ENCODE measurements around the gene SGK1.
"Not testable (repeated sequence)": the region's sequence is repeated elsewhere in the genome, so short reads cannot be mapped to it uniquely, and the experiment has no call there.

The SGK1 gene

GRCh38 chr6:134257516-134257915, 60.4 kb downstream of the SGK1 start:
- Histone ChIP-seq H3K4me3 (IDR thresholded peaks at IDR 0.05; ENCODE audit: insufficient read depth, low read depth, low read length) (no peak overlapping the region), H3K4me2 (no peak overlapping the region), H2AFZ (ENCODE audit: low read depth) (no peak overlapping the region), H3K9ac (no peak overlapping the region), H3K79me2 (ENCODE audit: insufficient read depth, low read depth) (no peaks in the 10 kb centered on the region), H3K36me3 (ENCODE audit: insufficient read depth) (no peaks in the 10 kb centered on the region), H4K20me1 (ENCODE audit: insufficient read depth) (no peaks in the 10 kb centered on the region), H3K27me3 (ENCODE audit: insufficient read depth, low read depth) (no peaks in the 10 kb centered on the region), H3K4me1 (ENCODE audit: low read depth, poor library complexity, severe bottlenecking) (peaks cover 20% of the 10 kb centered on the region), H3K27ac (no peak overlapping the region)
- TF ChIP-seq, protein P1, sequence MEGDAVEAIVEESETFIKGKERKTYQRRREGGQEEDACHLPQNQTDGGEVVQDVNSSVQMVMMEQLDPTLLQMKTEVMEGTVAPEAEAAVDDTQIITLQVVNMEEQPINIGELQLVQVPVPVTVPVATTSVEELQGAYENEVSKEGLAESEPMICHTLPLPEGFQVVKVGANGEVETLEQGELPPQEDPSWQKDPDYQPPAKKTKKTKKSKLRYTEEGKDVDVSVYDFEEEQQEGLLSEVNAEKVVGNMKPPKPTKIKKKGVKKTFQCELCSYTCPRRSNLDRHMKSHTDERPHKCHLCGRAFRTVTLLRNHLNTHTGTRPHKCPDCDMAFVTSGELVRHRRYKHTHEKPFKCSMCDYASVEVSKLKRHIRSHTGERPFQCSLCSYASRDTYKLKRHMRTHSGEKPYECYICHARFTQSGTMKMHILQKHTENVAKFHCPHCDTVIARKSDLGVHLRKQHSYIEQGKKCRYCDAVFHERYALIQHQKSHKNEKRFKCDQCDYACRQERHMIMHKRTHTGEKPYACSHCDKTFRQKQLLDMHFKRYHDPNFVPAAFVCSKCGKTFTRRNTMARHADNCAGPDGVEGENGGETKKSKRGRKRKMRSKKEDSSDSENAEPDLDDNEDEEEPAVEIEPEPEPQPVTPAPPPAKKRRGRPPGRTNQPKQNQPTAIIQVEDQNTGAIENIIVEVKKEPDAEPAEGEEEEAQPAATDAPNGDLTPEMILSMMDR (conservative IDR thresholded peaks at IDR 0.05; ENCODE audit: low read depth, low read length) = no peak

- Histone ChIP-seq H3K36me3 (ENCODE audit: insufficient read depth) (no peaks in the 10 kb centered on the region), H3K9ac (no peak overlapping the region), H4K20me1 (ENCODE audit: insufficient read depth) (no peaks in the 10 kb centered on the region), H3K4me3 (IDR thresholded peaks at IDR 0.05; ENCODE audit: insufficient read depth, low read depth, low read length) (no peak overlapping the region), H3K27me3 (ENCODE audit: insufficient read depth, low read depth) (no peaks in the 10 kb centered on the region), H3K4me2 (no peak overlapping the region), H3K79me2 (ENCODE audit: insufficient read depth, low read depth) (no peaks in the 10 kb centered on the region), H3K27ac (no peak overlapping the region), H3K4me1 (ENCODE audit: low read depth, poor library complexity, severe bottlenecking) (peaks cover 26% of the 10 kb centered on the region), H2AFZ (ENCODE audit: low read depth) (no peak overlapping the region)
- TF ChIP-seq, protein P1 (conservative IDR thresholded peaks at IDR 0.05; ENCODE audit: low read depth, low read length) = no peak
These were observed 61.0 kb downstream of the SGK1 start for GRCh38 chr6:134256862-134257261.

DNA sequence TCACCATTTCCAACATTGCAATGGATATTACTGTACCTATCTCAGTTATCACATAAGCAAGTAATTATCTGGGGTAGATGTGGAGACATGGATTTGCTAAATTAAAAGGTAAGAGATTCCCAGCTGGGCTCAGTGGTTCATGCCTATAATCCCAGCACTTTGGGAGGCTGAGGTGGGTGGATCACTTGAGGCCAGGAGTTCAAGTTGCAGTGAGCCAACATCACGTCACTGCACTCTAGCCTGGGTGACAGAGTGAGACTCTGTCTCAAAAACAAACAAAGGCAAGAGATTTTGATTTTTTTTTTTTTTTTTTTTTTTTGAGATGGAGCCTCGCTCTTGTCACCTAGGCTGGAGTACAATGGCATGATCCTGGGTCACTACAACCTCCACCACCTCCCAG, 62.6 kb downstream of the SGK1 start:
- H2AFZ ChIP-seq (ENCODE audit: low read depth); H3K79me2 ChIP-seq (ENCODE audit: insufficient read depth, low read depth): not testable (repeated sequence)

DNA sequence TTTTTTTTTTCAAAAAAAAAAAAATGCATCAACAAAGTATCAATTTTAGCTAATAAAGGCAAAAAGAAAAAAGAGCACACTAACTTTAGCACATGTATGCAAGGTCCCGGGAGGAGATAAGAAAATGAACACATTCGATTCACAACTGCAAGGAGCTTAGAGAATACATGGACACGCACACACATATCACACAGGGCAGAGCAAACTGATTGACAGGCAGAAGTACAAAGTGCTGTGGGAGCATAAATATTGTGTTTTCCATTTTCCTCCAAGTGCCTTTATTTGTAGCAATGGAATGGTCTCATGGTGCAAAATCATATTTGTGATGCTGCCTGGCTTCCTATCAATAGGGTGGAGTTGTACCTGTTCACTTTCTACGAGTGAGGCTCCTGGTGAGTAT, 63.8 kb downstream of the SGK1 start:
- TF ChIP-seq, protein P1 (conservative IDR thresholded peaks at IDR 0.05; ENCODE audit: low read depth, low read length) = no peak
- no peaks in the 10 kb centered on the region for H4K20me1 ChIP-seq (ENCODE audit: insufficient read depth)

More for the DNA sequence above, 62.6 kb downstream of the SGK1 start:
- H3K27ac ChIP-seq; H3K9ac ChIP-seq; H3K36me3 ChIP-seq (ENCODE audit: insufficient read depth); H4K20me1 ChIP-seq (ENCODE audit: insufficient read depth); H3K4me2 ChIP-seq; H3K4me3 ChIP-seq (IDR thresholded peaks at IDR 0.05; ENCODE audit: insufficient read depth, low read depth, low read length); H3K27me3 ChIP-seq (ENCODE audit: insufficient read depth, low read depth): not testable (repeated sequence)
- peaks cover 42% of the 10 kb centered on the region for H3K4me1 ChIP-seq (ENCODE audit: low read depth, poor library complexity, severe bottlenecking)

DNA sequence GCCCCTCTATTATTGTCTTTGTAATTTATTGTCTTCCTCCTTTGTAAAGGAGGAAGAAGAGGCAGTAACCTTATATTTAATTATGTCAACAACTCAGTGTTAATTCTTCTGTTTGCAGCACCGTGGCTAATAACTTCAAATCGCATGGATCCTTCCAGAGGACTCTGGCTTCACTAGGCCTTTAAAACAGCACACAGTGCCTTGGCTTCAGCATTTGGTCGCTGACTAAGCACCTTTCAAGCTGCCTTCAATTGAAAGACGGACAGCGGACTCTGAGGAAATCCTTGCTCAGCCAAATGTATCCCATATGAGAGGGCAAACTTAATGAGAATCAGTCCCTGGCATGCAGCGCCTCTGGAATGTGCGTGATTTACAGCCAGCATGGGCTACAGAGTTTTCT, 64.2 kb downstream of the SGK1 start:
- no peak overlapping the region for H3K4me2 ChIP-seq
- H3K4me3 ChIP-seq (IDR thresholded peaks at IDR 0.05; ENCODE audit: insufficient read depth, low read depth, low read length) = no peak overlapping the region
- no peaks in the 10 kb centered on the region for H3K36me3 ChIP-seq (ENCODE audit: insufficient read depth)
- TF ChIP-seq, protein P1 (conservative IDR thresholded peaks at IDR 0.05; ENCODE audit: low read depth, low read length) = no peak
- no peaks in the 10 kb centered on the region for H3K79me2 ChIP-seq (ENCODE audit: insufficient read depth, low read depth)
- H2AFZ ChIP-seq (ENCODE audit: low read depth) = no peak overlapping the region
- no peaks in the 10 kb centered on the region for H4K20me1 ChIP-seq (ENCODE audit: insufficient read depth)
- peaks cover 58% of the 10 kb centered on the region for H3K4me1 ChIP-seq (ENCODE audit: low read depth, poor library complexity, severe bottlenecking)
- H3K9ac ChIP-seq = no peak overlapping the region
- no peaks in the 10 kb centered on the region for H3K27me3 ChIP-seq (ENCODE audit: insufficient read depth, low read depth)
- no peak overlapping the region for H3K27ac ChIP-seq

More for the DNA sequence above, 63.8 kb downstream of the SGK1 start:
- Histone ChIP-seq H2AFZ (ENCODE audit: low read depth) (no peak overlapping the region), H3K4me3 (IDR thresholded peaks at IDR 0.05; ENCODE audit: insufficient read depth, low read depth, low read length) (no peak overlapping the region), H3K27me3 (ENCODE audit: insufficient read depth, low read depth) (no peaks in the 10 kb centered on the region), H3K79me2 (ENCODE audit: insufficient read depth, low read depth) (no peaks in the 10 kb centered on the region), H3K4me2 (no peak overlapping the region), H3K27ac (no peak overlapping the region), H3K4me1 (ENCODE audit: low read depth, poor library complexity, severe bottlenecking) (peaks cover 53% of the 10 kb centered on the region), H3K9ac (no peak overlapping the region), H3K36me3 (ENCODE audit: insufficient read depth) (no peaks in the 10 kb centered on the region)

Measured in KMS-11 (cell line).